NCI-H1436 treated with DMSO at 0.1 percent for 48 hours (cell line): ENCODE measurements around the gene SLC14A1.
"Not testable (repeated sequence)": the region's sequence is repeated elsewhere in the genome, so short reads cannot be mapped to it uniquely, and the experiment has no call there.

Source experiments
- DNase-seq: peaks from one replicate; lab custom pipeline; 2025; lab: John Stamatoyannopoulos, UW

The SLC14A1 gene

DNA sequence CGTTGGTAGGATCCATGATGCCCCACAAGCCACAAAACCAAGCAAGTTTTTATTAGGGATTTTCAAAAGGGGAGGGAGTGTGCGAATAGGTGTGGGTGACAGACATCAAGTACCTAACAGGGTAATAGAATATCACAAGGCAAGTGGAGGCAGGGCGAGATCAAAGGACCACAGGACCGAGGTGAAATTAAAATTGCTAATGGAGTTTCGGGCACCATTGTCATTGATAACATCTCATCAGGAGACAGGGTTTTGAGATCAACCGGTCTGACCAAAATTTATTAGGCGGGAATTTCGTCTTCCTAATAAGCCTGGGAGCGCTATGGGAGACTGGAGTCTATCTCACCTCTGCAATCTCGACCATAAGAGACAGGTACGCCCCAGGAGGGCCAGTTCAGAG lies 33.7 kb downstream of the SLC14A1 start:
- not testable (repeated sequence) for DNase-seq

DNA sequence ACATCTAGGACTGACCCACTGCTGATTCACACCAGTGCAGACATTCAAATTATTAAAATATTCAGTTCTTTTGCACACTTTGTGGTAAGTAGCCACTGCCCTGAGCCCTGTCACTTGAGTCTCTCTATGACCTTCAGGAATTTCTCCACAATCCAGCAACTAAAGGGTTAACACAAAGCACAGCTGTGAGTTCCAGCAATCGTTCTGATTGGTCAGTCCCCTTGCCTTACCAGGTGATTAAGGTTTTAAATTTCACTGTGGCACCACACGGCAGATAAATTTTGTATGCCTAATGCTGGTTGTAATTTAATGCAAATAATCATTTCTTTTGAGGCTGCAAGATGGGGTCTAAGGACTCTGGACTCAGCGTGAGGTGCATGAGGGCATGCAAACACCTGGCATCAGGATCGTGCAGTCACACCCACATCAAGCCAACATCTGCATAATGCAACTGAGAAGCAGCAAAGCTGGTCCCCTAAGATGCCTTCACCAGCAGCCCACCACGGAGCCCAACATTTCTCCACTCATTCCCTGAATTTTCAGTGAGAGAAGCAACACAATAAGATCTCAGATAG lies 36.6 kb downstream of the SLC14A1 start:
- DNase-seq: no peak

DNA sequence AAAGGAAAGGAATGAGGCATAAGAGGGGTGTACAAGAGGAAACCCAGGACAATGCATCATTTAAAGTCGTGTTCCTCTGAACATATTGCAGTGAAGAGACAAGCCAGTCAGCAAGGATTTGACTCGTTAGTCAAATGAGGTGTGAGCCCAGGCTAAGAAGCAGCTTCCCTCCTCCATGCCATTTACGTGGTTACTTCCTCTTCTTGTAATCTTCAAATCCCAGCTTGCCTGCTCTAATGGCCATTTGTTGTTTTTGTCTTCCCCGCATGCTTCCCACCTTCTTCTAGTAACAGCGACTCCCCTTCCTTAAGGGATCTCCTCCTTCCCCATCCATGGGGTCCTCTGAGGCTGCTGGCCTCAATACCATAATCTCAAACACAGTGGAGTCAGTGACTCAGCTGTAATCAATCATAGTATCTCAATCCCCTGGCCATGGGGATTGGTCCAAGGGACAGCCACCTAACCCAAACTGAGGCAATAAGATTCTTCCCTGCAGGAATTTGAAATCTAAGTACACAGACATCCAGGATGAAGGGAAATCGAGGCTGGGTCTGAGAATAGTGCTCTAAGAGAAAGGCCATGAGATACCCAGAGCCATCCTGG lies 37.6 kb downstream of the SLC14A1 start:
- no peak for DNase-seq

DNA sequence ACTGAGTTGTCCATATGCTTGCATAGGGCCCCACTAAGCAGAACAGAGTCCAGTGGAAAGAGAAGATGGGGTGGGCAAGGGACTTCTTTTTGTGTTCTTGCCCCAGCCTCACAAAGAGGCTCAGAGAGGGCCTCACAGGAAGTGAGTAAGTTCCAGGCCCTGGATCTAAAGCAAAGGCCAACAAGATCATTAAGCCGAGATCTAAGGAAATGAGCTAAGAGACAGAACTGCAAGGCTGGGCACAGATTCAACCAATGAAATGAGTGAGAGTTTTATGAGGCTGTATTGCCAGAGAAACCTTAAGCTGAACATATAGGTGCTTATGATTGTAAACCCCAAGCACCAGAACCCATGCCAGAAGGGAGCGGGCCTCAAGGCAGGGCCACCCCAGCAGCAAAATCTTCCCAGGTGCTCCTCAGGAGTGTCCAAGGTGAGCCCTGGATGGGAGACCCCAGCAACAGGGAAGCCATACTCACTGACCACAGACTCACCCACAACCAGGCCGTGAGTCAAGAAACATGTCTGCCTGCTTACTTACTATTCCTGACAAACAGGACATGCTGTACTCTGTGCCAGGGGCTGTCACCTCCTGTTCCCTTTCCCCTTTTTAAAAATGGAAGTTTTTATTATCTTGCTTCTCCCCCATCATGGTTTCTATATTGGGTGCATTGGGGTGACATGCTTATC lies 40.2 kb downstream of the SLC14A1 start:
- no peak for DNase-seq

DNA sequence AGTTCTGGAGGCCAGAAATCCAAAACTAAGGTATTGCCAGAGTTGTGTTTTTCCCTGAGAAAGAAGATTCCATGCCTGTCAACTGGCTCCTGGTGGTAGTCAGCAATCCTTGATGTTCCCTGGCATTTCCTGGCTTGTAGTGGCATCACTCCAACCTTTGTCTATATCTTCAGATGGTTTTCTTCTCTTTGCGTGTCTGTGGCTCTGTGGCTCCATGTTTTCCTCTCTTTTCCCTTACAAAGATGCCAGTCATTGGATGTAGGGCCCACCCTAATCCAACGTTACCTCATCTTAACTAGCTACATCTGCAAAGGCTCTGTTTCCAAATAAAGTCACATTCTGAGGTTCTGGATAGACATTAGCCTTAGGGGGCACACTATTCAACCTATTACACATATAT lies 41.8 kb downstream of the SLC14A1 start:
- no peak for DNase-seq

DNA sequence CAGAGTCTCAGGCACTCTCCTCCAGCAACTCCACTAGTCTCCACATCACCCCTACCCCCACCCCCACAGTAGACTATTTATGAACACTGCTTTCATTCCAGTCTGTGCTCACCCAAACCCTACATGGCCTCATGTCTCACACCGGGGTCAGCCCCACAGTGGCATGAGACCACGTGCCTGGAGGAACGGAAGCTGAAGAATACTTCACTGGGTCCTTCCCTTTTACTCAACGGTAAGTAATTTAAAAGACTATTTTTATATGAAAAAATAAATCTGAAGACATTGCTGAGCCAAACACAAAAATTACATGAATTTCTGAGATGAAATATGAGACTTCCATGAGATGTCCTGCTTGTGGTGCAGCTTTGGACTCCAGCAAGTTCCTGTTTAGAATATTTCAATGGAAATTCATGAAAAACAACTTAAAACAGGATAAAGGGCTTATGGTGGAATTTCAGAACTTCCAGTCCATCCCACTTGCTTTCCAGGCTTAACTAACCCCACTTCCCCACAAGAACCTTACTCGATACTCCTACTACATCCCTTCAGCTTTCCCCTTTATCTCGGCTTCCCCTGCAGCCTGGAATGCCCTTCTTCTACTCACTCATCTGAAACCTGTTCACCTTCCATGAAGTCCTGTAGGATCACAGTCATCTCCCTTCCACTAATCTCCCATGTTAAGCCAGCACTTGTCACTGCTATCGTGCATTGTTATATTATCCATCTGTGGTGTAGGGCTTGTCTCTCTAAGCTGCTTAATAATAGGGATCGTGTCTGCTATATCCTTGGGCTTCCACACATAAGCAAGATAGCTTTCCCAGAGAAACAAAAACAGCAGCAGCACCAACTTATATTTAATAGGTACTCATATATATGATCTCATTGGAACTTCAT lies 47.9 kb downstream of the SLC14A1 start:
- DNase-seq: no peak

DNA sequence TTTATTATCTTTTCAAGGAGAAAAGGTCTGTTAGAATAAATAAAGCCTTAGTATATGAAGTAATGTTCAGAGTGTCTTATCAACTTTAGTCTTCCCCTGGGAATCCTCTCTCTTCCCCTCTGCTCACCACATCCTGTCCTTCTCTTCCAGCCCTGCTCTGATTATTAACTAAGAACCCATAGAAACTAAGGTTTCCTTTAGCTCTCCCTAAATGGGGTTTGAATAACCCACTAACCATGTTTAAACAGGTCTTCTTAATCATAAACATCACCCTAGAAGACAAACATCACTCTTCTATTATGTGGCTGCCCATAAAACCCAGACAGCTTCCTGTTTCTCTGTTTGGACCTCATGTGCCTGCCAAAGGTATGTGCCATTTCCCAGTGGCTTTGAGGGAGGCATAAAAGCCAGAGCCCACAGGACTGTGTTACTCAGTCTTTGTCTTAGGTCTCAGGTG lies 50.1 kb downstream of the SLC14A1 start:
- DNase-seq: no peak

DNA sequence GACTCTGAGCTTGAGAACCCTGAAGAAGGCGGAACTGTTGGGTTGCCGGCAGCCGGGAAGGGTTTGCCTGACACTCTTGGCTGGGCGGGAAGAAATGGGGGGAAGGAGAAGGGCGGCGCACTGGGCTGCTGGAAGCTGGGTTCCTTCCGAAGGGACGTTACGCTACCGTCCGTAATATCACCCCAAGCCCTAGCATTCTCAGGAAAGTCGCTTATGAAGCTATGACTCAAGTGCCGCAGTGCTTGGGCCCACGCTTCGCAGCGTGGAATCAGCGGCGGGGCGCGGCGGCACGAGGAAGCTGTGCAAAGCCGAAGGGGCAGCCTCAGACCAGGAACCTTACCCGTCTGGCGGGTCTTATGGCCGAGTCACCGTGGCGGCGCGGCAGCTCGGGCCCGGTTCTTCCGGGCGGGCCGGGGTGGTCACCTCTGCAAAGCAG lies 51.3 kb downstream of the SLC14A1 start:
- DNase-seq: no peak

DNA sequence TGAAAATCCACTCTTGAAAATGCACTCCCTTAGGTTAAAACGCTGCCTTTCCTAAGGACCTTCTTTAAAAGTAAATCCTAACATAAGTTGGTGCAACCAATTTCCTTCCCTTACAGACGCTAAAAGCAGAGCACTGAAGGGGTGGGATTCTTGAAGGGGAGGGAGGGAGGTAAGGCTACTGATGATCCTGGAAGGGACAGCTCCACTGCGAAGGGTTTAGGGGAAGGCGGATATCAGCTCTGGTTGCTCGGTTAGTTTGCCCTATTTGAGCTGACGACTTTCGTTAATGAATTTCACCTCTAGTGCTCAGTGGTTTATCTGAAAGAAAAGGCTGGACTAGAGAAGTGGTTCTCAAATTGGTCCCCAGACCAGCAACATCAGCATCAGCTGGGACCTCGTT lies 51.8 kb downstream of the SLC14A1 start:
- no peak for DNase-seq

DNA sequence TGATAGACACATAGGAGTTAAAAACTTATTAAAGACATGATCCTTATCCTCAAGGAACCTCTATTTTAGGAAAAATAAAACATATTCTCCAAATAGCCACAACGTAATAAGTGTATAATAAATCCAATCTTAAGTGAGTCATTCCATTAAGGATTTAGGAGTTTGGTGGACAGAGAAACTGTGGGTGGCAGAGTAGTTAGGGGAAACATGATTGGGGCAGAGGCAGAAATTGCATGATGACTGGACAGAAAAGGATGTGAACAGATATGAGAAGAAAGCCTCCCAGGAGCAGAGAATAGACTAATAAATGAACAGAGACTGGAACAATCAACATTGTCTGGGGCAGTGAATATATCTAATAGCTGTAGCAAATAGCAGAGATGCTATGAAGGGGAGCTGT lies 53.4 kb downstream of the SLC14A1 start:
- no peak for DNase-seq

DNA sequence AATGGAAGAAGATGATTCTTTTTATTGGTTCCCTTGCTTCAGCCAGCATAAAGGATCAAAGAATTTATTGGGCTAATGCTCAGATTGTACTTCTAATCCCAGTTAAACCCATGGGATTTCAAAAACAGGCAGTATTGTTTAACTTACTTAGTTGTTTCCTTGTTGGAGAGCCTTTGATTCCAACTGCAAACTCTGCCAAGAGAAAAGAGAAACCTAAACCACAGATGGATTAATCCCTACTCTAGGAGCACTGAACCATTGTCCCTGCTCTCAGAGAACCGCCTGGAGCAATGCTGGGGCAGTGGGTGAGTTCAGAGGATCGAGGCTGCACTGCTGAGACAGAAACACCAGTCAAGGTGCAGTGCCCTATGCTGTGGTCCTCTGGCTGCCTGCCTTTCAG lies 56.6 kb downstream of the SLC14A1 start:
- DNase-seq: no peak

DNA sequence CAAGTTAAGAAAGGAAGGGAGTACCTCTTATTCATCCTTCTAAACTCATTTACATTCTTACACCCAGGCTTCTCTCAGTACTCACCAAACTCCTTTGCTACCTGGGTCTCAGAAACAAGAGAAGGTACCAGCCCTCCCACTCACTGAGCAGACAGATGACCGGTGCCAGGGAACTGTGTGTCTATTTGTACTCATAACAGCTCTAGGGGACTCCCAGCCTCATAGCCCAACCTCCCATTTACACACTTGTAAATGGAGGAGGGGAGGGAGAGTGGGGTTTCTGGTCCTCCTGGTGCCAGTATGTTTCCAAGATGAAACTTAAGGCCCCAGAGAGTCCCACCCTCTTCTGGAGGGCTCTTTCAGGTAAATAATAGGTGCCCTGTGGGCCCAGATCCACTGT lies 58.7 kb downstream of the SLC14A1 start:
- no peak for DNase-seq

DNA sequence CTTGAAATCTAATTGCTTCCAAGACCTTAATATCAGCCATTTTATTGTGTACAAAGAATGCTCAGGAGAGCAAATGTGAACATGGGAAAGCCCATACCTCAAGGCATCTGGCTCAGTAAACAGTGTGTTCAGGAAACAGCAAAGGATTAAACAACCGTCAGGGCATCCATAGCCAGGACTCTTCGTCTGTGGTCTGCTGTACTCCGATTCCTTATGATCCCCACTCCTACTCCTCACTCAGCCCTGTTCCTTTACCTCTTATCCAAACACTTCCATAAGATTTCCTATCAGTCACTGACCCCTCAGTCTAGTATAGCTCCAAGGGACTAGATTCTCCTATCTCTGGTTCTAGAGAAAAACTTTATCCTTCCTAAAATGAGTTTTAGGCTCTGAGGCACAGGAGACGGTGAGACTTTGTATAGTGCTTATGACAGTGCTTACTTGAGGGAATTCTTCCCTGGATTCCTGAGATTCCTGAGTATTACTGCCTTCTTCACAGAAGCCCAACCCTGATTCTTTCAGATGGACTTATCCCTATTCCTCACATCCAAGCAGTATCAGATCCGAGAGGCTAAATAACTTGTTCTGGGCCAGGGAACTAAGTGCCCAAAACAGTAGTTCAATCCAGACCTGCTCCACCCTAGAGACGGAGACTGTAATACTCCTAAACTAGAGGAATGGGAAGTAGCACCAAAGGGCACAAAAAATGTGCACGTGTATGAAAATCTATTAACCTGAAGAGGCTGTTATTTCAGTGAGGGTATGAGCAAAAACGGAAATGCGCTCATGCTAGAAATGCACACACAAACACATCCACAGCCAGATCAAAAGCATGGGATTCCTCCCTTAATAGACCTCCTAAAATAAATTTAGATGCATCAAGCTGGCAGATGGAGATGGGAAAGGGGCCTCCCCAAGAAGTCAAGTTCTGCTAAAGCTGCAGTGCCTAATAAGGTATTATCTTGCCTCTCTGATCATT lies 59.4 kb downstream of the SLC14A1 start:
- DNase-seq: no peak

DNA sequence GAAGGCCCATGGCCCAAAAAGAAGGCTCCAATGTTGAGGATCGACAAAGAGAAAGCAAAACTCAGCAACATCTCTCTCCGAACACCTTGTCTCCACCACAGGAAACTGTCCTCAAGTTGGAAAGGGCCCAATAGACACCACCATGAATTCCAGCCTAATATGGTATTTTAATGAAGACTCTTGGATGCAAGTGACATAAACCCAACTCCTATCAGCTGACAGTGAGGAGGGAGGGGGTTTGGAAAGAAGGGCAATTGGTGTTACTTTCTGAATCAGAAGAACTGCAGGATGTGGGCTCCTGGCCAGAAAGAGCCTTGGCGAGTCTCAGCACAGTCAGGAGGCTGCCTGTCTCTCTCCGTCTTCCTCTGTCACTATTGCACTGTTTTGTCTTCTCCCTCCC lies 61.2 kb downstream of the SLC14A1 start:
- no peak for DNase-seq

DNA sequence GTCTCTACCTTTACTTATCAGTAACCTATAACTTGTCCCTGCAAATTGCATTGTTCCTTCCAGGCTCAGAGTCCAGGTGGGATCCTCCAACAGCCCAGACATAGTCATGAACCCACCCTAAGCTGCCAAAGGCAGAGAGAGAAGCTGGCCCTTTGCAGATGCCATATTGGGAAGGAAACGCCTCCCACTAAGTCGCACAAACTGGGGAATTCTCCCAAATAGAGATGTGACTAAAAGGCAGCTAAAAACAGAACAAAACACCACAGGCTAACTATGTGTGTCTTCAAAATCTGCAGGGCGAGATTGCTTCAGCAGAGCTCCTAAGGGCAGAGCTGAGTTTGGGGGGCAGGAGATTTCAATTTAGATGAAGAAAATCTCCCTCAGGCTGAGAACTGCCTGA lies 63.0 kb downstream of the SLC14A1 start:
- no peak for DNase-seq

DNA sequence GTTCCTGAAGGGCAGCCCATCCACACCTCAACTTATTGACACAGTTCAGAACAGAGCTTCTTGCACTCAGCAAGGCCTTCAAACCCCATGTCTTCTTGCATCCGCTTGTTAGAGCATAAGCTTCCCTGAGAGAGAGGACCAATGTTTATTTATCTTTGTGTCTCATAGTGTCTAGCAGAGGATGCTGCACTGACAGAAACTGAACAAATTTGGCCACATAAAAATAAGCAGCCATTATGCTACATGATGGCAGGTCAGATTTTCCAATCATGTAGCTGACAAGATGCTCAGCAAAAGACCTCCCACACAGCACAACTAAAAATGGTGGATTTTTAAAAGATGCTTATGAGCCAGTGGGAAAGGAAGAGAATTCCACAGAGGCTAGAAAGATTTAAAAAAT lies 63.4 kb downstream of the SLC14A1 start:
- DNase-seq: no peak

DNA sequence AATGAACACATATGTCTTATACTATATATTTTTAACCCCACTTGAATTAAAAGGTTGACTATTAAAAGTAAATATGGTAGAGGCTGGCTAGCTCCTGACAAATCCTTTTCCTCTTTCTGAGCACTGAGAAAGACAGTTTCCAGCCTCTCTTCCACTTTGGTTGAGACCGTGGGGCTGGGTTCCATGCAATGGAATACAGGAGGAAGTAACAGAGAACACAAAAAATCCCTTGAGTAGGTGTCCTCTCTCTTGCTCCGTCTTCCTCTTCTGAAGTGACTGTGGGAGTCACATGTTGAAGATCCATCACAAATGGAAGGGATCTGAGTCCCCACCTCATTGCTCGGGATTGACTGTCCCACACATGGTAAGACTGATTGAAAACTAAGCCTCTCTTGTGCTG lies 64.9 kb downstream of the SLC14A1 start:
- no peak for DNase-seq

DNA sequence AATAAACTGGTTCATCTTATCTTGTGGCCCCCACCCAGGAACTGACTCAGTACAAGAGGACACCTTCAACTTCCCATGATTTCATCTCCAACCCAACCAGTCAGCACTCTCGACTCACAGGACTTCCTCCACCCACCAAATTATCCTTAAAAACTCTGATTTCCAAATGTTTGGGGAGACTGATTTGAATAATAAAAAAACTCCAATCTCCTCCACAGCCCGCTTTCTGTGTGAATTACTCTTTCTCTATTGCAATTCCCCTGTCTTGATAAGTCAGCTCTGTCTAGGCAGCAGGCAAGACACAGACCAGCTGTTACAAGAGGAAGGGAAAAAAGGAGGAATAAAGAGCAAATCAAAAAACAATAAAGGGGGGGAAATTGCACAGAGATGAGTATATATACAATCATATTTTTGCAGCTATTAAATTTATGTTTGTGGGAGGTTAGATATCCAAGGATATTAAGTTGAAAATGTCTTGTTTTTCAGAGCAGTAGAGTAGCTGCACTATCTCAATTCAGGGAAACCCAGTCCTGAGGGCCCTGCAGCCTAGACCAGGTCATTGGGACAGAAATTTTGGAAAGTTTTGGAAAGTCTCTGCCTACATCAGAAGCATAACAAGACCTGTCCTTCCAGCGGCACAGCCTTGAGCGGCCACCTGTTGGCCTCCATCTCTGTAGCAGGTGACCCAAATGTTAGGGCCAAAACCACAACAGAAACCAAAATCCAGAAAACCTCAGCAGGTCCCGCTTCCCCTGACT lies 68.7 kb downstream of the SLC14A1 start:
- DNase-seq: no peak

DNA sequence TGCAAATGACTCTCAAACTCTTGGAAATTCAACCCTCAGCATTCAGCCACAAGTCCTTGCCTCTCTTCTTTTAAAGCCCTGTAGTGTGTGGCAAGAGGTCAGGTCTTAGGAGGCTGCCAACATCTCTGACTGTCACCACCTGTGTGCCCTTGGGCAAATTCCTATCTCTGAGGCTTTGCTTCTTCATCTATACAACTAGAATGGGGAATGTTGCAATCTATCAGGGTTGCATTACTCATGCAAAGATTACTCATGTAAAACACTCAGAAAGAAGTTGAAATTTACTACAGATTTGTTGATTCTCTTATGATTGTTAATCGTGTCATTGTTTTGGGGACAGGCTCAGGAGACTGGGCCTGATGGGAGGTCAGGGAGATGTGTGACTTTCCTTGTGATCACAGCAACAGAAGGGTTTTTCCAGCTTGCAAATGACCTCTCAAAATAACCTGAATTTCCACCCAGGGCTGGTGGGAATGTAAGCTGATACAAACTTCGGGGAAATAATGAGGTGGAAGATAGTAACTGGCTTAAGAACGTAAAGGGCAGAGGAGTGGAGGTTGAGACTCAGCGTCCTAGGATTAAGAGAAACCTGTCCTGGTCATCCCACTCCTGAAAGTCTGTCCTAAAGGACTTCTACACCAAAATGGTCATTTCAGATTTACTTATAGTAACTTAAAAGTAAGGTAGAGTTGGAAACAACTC lies 69.4 kb downstream of the SLC14A1 start:
- no peak for DNase-seq

DNA sequence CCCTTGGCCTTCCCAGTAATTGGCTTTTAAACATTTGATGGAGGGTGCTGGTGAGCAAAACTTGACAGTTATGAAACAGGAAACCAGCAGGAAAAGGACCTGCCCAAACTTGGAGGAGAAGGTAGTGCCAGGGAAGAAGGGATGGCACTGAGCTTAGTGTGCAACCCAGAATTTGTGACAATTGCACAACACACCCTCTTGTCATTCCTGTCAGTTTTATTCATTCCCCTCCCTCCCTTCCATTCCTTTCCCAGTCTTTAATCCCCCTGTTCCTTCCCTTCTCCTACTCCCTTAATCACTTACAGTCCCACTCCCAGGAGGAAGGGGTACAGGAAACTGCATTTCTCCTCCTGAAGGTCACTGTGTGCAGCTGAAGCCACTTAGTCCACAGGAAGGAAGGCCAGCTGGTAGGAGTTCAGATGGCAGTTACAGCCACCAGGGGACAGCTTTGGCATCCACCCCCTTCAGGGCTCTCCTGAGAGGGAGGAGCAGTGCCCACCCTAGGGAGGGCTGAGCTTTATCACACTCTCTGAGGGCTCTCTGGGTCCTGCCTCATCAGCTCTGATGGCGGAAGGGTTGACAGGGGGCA lies 77.5 kb downstream of the SLC14A1 start:
- DNase-seq: no peak
